Stimulated activated CD4-positive, alpha-beta T cell treated with anti-CD3 and anti-CD28 coated beads, Interleukin-1b, Interleukin-23, amount 100 ng/mL, for 24 hours (primary cell): ENCODE results near the gene ZNF141.
"Not testable (repeated sequence)": the region's sequence is repeated elsewhere in the genome, so short reads cannot be mapped to it uniquely, and the experiment has no call there.

Experiments used
- DNase-seq, 4 experiments: peaks; one replicate each; pipeline ENCODE4 v3.0.0-alpha.2; 2020; ENCODE audit warnings: low read depth in 4 of 4, low spot score in 1 of 4

The ZNF141 gene

GRCh38 chr4:337143-337931 is at the start of gene ZNF141:
ZNF141 (plus strand) TSS chr4:337814; CDS start chr4:337984, 170 bp downstream.
- peak; percentile 75 to 85 (median 82) for DNase-seq

DNA sequence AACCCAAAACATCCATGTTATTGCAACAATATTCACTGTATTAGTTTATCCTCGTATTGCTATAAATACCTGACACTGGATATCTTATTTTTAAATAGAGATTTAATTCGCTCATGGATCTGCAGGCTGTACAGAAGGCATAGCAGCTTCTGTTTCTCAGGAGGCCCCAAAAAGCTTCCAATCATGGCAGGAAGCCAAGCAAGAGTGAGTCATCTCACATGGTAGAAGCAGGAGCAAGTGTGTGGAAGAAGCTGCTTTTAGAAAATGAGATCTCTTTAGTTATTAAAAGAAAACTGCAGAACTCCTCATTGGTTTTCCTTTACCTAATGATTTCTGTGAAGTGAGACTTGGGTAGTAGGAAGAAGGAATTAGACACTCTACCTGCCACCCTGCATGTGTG is 48.7 kb upstream of the ZNF141 start:
- DNase-seq: no peak

- DNase-seq: no peak
These were observed 42.9 kb upstream of the ZNF141 start for GRCh38 chr4:294732-295131.

DNA sequence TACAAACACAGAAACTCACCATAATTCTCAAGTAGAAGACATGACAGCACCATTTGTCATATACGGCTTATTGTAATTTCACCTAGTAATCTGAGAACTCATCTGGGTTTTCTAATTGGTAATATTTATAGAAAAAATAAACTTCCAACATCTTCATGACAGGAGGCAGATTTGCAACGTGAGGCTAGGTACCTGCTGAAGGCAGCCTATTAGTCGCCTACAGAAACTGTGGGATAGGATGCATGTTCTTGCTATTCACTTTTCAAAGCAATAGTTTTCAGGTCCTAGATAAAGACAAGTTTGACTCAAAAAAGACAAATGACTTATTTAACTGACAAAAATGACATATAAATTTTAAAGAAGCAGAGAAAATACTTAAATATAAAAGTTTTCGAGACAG is 35.2 kb upstream of the ZNF141 start:
- DNase-seq: no peak

DNA sequence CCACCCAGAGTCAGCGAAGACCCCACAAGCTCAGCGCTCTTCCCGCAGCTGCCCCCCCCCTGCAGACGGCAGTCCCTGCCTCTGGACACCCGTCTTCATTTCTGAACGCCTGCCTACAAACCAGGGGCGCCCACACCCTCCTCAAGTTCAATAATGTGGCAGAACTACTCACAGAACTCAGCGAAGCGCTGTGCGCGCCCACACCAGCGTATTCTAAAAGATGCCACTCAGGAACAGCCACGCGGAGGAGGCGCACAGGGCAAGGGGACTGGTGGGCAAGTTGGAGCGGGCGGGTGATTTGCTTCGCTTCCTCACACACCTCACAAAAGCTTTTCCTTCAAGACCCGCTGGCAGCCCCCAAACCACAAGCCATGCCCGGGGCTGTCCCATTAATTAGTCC is 33.1 kb upstream of the ZNF141 start:
- not testable (repeated sequence) for DNase-seq

- DNase-seq: no peak
These were observed 32.5 kb upstream of the ZNF141 start, which contains the start of gene ZNF732 for GRCh38 chr4:304969-305680. ZNF732 (minus strand) TSS chr4:305474; CDS start chr4:305310, 164 bp downstream.

GRCh38 chr4:306551-306961 is 31.1 kb upstream of the ZNF141 start:
- no peak for DNase-seq

DNA sequence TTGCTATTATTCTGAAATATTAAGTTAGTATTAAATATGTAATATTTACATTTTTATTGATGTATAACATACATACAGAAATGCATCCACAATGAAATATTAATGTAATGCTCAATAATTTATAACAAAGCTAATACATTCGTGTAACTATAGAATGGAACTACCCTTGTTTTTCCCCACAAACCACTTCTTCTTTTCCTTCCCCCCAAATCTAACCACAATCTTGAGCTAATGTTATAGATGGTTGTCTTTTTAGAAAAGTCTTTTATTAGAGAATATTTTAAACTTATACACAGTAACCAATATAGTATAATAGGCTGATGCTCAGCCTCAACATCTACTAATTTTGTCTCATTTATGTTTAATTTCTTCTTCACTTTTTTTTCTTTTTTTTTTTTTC is 27.8 kb upstream of the ZNF141 start:
- no peak for DNase-seq

- no peak for DNase-seq
These were observed 23.2 kb upstream of the ZNF141 start for GRCh38 chr4:314296-314903.

GRCh38 chr4:328729-329128 is 8.9 kb upstream of the ZNF141 start:
- no peak for DNase-seq

GRCh38 chr4:335515-335914 is 2.1 kb upstream of the ZNF141 start:
- DNase-seq: no peak

- DNase-seq: no peak
These were observed 1.3 kb upstream of the ZNF141 start for GRCh38 chr4:336099-336892.

DNA sequence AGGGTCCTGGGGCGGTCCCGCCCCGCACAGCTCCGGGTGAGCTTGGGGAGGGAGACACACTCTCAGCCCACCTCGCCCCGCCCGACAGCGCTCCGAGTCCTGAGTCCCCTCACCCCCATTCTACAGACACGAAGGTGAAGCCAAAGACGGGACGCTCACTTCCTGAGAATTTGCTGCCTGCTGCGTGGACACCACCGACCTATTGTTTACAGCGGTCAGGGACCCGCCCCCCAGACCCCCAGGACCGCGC is 796 bp upstream of the ZNF141 start:
- DNase-seq: no peak

GRCh38 chr4:337932-338758 is 531 bp downstream of the ZNF141 start:
- peak in 2 of 4 experiments; percentile 30 to 34 for DNase-seq

DNA sequence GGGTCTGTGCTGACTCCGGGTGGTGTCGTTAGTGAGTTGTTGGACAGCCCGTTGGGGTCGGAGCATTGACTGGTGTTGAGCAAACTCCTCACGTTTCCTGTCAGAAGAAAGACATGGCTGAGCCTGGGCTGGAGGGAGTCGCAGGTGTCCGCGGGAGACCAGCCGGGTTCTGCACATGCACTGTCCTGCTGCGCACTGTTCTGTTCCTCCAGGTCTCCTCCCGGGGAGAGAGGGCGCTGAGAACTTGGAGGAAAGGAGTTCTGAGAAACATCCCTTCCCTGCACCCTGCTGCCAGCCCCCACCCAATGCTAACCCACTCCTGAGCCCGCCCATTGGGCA is 1.1 kb downstream of the ZNF141 start:
- DNase-seq: no peak

- no peak for DNase-seq
These were observed 2.4 kb downstream of the ZNF141 start for GRCh38 chr4:340011-340410.

- DNase-seq: no peak
These were observed 35.6 kb downstream of the ZNF141 start for GRCh38 chr4:373062-373839.

- no peak for DNase-seq
These were observed 36.9 kb downstream of the ZNF141 start for GRCh38 chr4:374298-375160.
